GM19193 (cell line): ENCODE measurements around the gene DGKB.

Experiments
- POLR2A ChIP-seq: IDR thresholded peaks from 4 replicates; pipeline ENCODE4 v1.6.1; 2011; ENCODE audit not compliant: insufficient read depth, insufficient read length; ENCODE audit errors: extremely low read depth

DGKB gene

GRCh38 chr7:14717169-14717568, 185.4 kb downstream of the DGKB start:
- TF ChIP-seq POLR2A: no peak

- TF ChIP-seq POLR2A: no peak
These were observed 188.3 kb downstream of the DGKB start for GRCh38 chr7:14714161-14714728.

GRCh38 chr7:14698239-14698638, 204.3 kb downstream of the DGKB start:
- TF ChIP-seq POLR2A: no peak

GRCh38 chr7:14697684-14698083, 204.9 kb downstream of the DGKB start:
- no peak for TF ChIP-seq POLR2A

- no peak for TF ChIP-seq POLR2A
These were observed 210.9 kb downstream of the DGKB start for GRCh38 chr7:14691597-14692203.

GRCh38 chr7:14691034-14691433, 211.5 kb downstream of the DGKB start:
- no peak for TF ChIP-seq POLR2A

- TF ChIP-seq POLR2A: no peak
These were observed 212.1 kb downstream of the DGKB start for GRCh38 chr7:14690486-14690885.

- no peak for TF ChIP-seq POLR2A
These were observed 212.5 kb downstream of the DGKB start for GRCh38 chr7:14690075-14690474.

GRCh38 chr7:14688208-14688607, 214.3 kb downstream of the DGKB start:
- TF ChIP-seq POLR2A: no peak

- TF ChIP-seq POLR2A: no peak
These were observed 214.8 kb downstream of the DGKB start for GRCh38 chr7:14687777-14688176.

- TF ChIP-seq POLR2A: no peak
These were observed 215.3 kb downstream of the DGKB start for GRCh38 chr7:14687241-14687640.

- no peak for TF ChIP-seq POLR2A
These were observed 217.4 kb downstream of the DGKB start for GRCh38 chr7:14685167-14685566.

- TF ChIP-seq POLR2A: no peak
These were observed 219.6 kb downstream of the DGKB start for GRCh38 chr7:14682910-14683465.

- TF ChIP-seq POLR2A: no peak
These were observed 225.7 kb downstream of the DGKB start for GRCh38 chr7:14676896-14677295.

- no peak for TF ChIP-seq POLR2A
These were observed 229.3 kb downstream of the DGKB start for GRCh38 chr7:14673202-14673601.

GRCh38 chr7:14666913-14667312, 235.6 kb downstream of the DGKB start:
- no peak for TF ChIP-seq POLR2A
